ENCODE measurements around the gene CA14.
"Not testable (repeated sequence)": the region's sequence is repeated elsewhere in the genome, so short reads cannot be mapped to it uniquely, and the experiment has no call there.

Gene CA14

DNA sequence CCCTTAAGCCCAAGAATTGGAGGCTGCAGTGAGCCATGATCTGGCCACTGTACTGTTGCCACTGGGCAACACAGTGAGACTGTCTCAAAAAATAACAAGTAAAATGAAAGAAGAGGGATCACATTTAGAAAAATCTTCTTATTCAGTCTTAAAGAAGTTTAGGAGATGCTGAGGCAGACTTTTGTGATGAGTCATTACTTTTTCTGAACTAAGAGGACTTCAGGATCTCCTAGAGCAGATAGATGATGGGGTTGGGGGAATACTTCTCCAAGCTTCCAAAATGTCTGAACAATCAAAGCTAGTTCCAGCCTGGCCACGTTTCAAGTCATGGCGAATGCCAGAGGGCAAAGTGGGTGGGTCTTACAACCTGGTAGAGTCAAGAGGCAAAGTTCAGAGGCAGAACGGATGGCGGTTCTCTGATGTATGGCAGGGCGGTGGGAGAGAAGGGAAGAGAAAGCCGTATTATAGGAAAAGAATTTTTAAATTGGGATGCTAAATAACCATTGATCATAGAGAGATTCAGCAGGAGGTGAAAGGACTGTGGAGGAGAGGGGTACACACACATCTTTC, 22.6 kb downstream of the CA14 start:
- no peak for DNase-seq (ENCODE audit: low spot score)

DNA sequence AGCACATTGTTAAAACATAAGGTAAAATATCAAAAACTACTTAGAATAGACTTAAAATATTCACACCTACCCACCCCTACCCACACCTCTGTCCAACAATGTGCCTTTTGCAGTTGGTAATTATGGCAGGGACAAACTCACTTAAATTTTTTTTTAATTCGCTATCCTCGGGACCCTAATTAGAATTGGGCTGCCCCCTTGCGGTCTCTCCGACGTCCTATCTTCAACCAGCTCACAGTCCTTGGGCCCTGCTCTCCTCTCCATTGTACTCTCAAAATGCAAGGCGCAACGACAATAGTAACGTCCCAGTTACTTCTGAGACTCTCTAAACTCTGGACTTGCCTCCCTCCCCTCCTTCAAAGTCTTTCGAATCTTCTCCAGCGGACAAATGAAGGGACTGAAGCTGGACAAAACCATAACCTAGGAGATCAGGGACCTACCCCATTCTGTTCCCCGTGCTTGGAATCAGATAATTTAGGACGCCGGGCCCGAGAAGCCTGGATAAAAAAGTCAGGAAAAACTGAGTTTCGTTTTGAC, 23.7 kb downstream of the CA14 start:
- DNase-seq (ENCODE audit: low spot score): peak; percentile 76

DNA sequence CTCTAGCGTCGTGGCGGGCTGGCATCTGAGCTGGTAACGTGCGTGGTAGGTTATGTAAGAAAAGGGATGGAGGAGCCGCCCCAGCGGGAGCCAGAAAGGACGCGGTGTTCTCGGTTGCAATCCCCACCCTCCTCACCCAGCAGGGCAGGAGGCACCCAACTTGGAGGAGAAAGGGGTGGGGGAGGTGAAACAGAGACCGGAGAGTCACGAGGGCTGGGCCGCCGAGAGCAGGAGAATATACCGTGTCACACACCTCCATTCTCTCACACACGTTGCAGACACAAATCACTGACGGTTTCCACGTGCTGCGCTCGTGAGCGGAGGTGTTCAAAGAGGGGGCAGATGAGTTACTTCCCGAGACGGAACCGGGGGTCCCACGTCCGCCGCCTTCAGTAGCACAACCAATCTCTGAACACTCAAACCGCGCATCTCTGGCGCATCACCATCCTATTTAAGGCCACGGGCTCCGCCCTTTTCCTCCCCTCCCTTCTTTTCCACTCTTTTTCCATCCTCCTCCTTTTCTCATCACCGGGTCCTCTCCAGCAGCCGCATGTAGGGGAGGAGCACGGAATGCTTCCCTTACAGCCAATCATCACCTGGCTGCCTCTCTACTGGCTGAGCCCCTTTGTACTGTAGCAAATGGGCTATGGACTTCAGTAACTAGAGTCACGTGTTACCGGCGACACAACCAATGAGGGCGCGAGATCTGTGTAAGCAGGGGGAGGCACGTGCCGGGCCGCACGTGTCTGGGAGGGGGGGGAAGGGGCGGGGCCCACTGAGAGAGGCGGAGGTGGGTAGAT, 24.4 kb downstream of the CA14 start, which contains the start of gene CIART:
CIART (plus strand) TSS at position 797 of the 800 bp plus-strand sequence. CDS start 714 bp downstream, outside the sequence.
- peak; percentile 100 for DNase-seq (ENCODE audit: low spot score)

DNA sequence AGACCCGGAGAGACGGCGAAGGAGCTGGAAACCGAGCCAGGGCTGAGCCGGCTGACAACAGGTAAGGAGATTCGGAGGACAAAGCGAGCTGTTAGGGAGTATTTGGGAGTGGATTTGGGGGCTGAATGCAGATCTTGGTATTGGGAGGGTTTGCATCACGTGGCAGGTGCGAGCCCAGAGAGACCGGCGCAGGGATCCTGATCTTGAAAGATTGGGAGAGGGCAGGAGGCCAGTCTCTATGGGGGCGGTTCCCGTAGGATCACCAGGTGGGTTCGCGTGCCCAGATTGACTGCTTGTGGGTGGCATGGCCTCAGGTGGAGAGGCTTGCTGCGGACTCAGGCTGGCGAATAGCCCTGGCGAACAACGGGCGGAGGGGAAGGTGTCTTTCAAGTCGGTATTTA, 25.0 kb downstream of the CA14 start:
- DNase-seq (ENCODE audit: low spot score): no peak

DNA sequence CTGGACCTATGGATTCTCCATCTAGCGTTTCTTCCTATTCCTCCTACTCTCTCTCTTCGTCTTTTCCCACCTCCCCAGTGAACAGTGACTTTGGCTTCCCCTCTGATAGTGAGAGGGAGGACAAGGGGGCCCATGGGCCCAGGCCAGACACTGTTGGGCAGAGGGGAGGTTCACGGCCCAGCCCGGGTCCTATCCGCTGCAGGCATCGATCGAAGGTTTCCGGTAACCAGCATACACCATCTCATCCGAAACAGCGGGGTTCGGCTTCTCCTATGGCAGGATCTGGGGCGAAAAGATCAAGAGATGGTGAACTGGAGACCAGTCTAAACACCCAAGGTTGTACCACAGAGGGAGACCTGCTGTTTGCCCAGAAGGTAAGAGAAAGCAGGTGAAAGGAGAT, 25.7 kb downstream of the CA14 start:
- no peak for DNase-seq (ENCODE audit: low spot score)

DNA sequence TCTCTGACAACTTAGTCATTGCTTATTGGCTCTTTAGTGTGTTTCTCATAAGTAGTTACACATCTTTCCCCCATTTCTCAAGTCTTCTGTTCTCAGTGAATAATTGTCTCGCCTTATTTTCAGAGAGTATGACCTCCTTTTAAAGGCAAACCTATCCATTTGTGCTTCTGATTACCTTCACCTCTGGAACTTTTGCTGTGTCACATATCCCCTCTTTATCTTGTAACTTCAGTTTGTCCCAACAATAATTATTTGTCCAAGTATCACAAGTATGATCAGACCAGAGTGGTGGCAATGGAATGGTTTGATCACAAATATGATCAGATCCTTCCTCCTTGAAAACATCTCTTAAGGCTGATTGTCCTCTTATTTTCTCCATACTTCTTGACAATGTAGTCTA, 30.8 kb downstream of the CA14 start:
- DNase-seq (ENCODE audit: low spot score): no peak

DNA sequence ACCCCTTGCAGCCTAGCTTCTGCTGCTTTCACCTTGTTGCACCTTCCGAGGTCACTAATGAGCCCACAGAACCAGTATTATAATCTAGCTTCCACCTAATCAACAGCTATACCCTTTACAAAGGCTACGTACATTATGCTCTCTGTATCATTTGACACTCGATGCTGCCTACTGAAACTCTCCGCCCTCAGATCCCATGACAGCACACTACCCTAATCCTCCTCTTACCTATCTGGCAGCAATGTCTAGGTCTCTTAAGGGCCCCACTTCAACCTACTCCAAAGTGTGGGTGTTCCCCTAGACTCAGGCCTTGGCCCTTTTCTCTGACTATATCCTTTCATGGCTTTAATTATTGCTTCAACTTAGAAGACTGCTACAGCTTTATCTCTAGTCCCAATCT, 31.2 kb downstream of the CA14 start:
- no peak for DNase-seq (ENCODE audit: low spot score)

DNA sequence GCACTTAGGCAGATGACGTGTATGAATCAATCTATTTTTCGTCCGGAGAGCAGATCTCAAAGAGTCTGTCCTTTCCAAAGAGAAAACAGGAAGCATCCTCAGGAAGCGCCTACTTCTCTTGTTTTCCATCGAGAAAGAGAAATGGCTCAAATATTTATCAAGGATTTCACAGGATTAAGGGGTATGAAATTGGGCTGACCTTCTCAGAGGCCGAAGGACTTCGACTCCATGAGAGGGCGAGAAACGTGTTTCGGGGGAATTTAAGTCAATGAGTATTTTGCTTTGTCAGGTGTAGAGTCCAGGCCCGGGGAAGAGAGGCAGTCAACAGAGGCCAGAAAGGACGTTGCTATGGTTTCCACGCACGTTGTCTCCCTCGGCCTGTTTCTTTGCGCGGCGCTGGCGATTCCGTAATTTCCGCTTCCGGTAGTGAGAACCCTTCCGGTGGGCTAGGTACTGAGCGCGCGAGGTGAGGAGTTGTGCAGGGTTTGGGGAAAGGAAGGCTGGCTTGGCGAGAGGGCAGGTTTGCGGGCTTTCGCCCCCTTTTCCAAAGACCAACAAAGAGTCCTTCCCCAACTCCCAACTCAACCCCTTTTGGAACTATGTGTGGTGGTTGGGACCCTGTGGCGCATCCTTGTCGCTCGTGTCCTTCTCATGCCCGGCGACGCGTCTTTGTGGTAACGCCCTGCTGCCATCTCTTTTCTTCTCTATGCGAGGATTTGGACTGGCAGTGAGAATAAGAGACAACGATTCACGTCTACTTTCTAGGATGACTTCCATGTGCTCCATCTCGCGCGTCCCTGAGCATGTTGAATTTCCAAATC, 36.1 kb downstream of the CA14 start, which contains the start of gene MRPS21:
MRPS21 (plus strand) TSS at position 429 of the 821 bp plus-strand sequence. CDS start 506 bp downstream, outside the sequence.
- peak; percentile 94 for DNase-seq (ENCODE audit: low spot score)

DNA sequence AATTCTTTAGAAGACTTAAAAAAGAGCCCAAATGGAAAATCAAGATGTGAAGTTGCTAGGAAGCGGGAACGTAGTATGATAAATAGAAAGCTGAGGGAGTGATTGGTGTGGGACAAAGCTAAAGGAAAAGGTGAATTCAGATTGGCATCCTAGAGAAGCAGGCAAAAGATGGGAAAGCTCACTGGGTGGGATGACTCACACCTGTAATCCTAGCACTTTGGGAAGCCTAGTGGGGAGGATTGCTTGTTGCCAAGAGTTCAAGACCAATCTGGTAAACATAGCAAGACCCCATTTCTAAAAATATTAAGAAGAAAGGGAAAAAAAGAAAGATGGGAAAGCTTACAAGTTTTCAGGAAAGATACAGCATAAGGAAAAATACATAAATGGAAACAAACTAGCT, 37.9 kb downstream of the CA14 start:
- DNase-seq (ENCODE audit: low spot score): no peak

DNA sequence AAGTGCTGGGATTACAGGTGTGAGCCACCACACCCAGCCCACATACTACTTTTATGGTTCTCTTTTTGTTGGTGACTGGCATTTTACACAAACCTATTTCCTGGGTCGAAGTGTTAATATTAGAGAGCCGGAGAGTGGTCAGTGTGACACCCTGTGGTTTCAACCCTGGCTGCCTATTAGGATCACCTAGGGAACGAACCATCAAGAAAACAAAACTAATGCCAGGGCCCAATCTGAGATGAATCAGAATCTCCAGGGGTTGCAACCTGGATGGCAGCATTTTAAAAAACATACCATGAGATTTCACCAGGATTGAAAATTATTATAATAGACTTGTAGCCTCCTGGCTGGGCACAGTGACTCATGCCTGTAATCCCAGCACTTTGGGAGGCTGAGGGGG, 42.1 kb downstream of the CA14 start:
- no peak for DNase-seq (ENCODE audit: low spot score)

DNA sequence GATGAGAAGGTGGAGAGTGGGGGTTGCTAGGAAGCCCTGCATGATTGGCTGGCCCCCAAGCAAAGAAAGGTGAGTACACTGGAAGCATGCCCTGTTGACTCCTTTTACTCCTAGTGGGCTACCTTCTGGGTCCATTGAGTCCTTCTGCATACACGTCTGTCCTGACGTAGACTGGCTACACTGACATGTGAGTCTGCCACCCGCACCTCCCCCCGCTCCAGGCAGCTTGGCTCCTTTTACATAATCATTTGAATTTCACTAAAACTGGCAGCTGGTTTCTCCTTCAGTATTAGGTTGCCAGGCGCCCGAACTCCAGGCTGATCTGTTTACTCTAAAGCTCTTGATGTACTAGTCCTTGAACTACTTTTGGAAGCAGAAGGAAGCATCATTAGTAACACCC, 44.8 kb downstream of the CA14 start:
- no peak for DNase-seq (ENCODE audit: low spot score)

DNA sequence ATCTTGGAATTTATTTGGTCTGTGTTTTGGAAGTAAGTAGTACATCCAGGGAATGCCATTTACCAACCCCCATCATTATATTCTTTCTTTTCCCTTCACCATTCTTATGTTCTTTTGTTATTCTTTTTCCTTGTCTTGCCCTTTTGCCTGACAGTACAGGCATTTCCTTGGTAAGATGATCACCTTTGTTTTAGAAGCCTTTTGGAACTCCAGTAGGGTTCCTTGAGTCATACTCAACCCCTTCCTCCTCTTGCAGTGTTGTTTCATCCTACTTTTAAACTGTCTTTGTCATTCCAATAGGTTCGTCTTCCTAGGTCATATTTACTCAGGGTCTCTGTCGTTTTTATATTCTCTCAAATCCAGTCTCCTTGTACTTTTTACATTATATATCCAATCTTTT, 45.3 kb downstream of the CA14 start:
- DNase-seq (ENCODE audit: low spot score): no peak

DNA sequence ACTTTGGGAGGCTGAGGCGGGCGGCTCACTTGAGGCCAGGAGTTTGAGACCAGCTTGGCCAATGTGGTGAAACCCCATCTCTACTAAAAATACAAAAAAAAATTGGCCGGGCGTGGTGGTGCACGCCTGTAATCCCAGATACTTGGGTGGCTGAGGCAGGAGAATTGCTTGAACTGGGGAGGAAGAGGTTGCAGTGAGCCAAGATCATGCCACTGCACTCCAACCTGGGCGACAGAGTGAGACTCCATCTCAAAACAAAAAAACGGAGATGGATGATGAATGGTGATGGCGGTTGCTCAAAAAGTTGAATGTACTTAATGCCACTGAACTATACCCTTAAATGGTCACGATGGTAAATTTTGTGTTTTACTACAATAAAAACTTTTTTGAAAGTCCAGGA, 51.0 kb downstream of the CA14 start:
- not testable (repeated sequence) for DNase-seq (ENCODE audit: low spot score)

DNA sequence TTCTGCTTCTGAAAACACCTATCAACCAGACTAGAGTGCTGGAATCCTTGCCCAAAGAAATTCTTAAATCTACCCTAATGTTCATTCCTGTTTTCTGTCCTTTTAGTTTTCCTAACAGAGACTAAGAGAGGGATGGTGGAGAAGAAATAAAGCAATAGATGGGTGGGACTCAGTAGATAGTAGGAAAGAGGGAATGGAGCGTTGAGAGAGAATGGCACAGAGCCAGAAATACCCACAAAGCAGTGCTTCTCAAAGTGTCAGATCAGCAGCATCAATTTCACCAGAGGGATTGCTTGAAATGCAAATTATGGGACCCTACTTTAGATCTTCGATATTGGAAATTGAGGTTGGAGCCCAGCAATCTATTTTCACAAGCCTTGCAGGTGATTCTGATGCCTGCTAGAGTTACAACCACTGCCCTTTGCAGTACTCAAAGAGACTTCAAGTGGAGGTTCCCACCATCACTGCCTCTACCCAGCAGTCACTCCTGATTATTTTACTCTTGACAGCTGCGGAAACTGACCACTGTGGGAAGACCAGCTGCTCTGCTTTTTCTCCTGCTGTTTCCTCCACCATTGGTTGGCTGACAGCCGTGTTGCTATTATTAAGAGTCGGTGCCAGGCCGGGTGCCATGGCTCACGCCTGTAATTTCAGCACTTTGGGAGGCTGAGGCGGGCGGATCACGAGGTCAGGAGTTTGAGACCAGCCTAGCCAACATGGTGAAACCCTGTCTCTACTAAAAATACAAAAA, 52.4 kb downstream of the CA14 start:
- no peak for DNase-seq (ENCODE audit: low spot score)

DNA sequence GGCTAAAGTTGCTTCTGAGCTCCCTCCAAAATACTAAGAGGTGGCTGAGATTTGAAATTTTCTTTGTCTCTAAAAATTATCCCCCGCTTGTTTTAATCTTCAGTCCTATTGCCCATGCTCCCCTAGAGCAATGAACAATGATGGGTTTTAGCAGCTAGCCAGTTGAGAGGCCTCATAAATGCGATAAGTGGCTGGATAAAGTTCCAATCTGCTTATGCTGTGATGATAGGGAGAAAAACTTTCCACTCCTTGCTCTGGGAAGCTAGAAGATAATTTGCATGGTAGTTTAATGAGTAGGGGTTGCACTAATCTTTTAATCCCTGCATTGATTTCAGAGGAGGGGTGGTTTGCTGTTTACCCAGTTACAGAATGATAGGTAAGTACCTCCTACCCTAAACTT, 54.2 kb downstream of the CA14 start:
- no peak for DNase-seq (ENCODE audit: low spot score)

Small RNA genes within 50 kb of the gene (small RNA-seq; reads per million reads assigned to genes)
- gene RN7SL480P (0 to 0.13 reads per million in 2 experiments), gene RNU2-17P (2.5 to 6.3 reads per million in 2 experiments)

All from SK-N-DZ (cell line).